Endothelial cell of umbilical vein (primary cell): ENCODE measurements around the gene CACTIN. TPM values are rescaled to one million over a fixed set of nuclear protein-coding genes. Genes with fewer than 3 reads are reported as not detected.

Source experiments
- BruUV-seq: library from RNA; stranded (reverse); fragments of 400-500 nt; replicated peaks from 2 replicates; lab custom pipeline; 2021; lab: Mats Ljungman, UMichigan
- CTCF ChIA-PET: fragments of 300-600, 350-600 bp; sonication (Branson Sonifier 250); formaldehyde crosslinking; loops from one replicate; lab custom pipeline; 2021; ENCODE audit warnings: antibody characterized with exemption, inconsistent platforms; lab: Charles Lee
- POLR2A ChIA-PET: fragments of 300-600, 350-600 bp; sonication (Branson Sonifier 250); formaldehyde crosslinking; loops from one replicate; lab custom pipeline; 2021; ENCODE audit warnings: antibody characterized with exemption, inconsistent platforms; lab: Charles Lee
- DNase-seq: peaks from one replicate; pipeline ENCODE4 v3.0.0-alpha.2; 2011; ENCODE audit warnings: low read depth, low spot score
- FAIRE-seq: peaks from 2 replicates; lab custom pipeline; 2011; peaks lifted over from hg19 to GRCh38; lab: Jason Lieb, UNC
- H2AFZ ChIP-seq: 2 replicates; pipeline ENCODE4 v1.6.0; 2012; ENCODE audit warnings: low read depth, low read length, control low read depth, inconsistent platforms
- H3K27ac ChIP-seq: 2 replicates; pipeline ENCODE4 v1.5.1; 2011; ENCODE audit warnings: low read depth, mild to moderate bottlenecking, control low read depth, low read length, moderate library complexity; ENCODE audit not compliant: insufficient read depth
- H3K27me3 ChIP-seq, 2 experiments: 2 replicates each; pipeline versions ENCODE4 v1.6.0 to v1.6.1; 2011; ENCODE audit warnings: low read length in 2 of 2, mixed read lengths in 1 of 2; ENCODE audit not compliant: control insufficient read depth in 2 of 2, insufficient read depth in 2 of 2
- H3K36me3 ChIP-seq, 2 experiments: 2 replicates in 1 of 2; 3 replicates in 1 of 2; pipeline ENCODE4 v1.5.1; 2011; ENCODE audit warnings: low read length in 2 of 2, mild to moderate bottlenecking in 1 of 2, moderate library complexity in 1 of 2; ENCODE audit not compliant: control insufficient read depth in 2 of 2, insufficient read depth in 2 of 2; ENCODE audit errors: extremely low read depth in 1 of 2
- H3K4me1 ChIP-seq: 3 replicates; pipeline ENCODE4 v1.5.1; 2011; ENCODE audit warnings: mild to moderate bottlenecking, low read length; ENCODE audit not compliant: control insufficient read depth, insufficient read depth; ENCODE audit errors: extremely low read depth
- H3K4me2 ChIP-seq: 2 replicates; pipeline ENCODE4 v1.6.1; 2011; ENCODE audit warnings: low read length, control low read depth, mixed read lengths; ENCODE audit not compliant: insufficient read depth
- H3K4me3 ChIP-seq, 3 experiments: fragments of 200-600 bp in 1 of 3; sonication (generic), shearing (Covaris generic) in 1 of 3; replicated peaks in 1 of 3; 2 replicates each; pipeline ENCODE4 v1.5.1; 2011 to 2016; ENCODE audit warnings: control low read depth in 3 of 3, low read length in 3 of 3, mild to moderate bottlenecking in 2 of 3, inconsistent platforms in 1 of 3, low read depth in 1 of 3, moderate library complexity in 1 of 3; ENCODE audit not compliant: insufficient read depth in 1 of 3
- H3K79me2 ChIP-seq: 2 replicates; pipeline ENCODE4 v1.6.0; 2012; ENCODE audit warnings: low read length, inconsistent platforms; ENCODE audit not compliant: control insufficient read depth, insufficient read depth
- H3K9ac ChIP-seq: replicated peaks from 2 replicates; pipeline ENCODE3; 2011; ENCODE audit warnings: low read length, control low read depth; ENCODE audit not compliant: insufficient read depth; ENCODE audit errors: extremely low read depth
- H3K9me1 ChIP-seq: replicated peaks from 3 replicates; pipeline ENCODE4 v1.6.0; 2011; ENCODE audit warnings: mild to moderate bottlenecking, low read length; ENCODE audit not compliant: control insufficient read depth, insufficient read depth; ENCODE audit errors: extremely low read depth
- H3K9me3 ChIP-seq: replicated peaks from 2 replicates; pipeline ENCODE4 v1.5.1; 2012; ENCODE audit warnings: low read length, inconsistent platforms; ENCODE audit not compliant: control insufficient read depth, insufficient read depth
- H4K20me1 ChIP-seq: replicated peaks from 2 replicates; pipeline ENCODE3; 2011; ENCODE audit warnings: mild to moderate bottlenecking, low read length; ENCODE audit not compliant: control insufficient read depth, insufficient read depth; ENCODE audit errors: extremely low read depth
- CTCF ChIP-seq, 2 donors: IDR thresholded peaks; 1 replicate in 1 of 2; 2 replicates in 1 of 2; pipeline ENCODE4 v1.5.1; 2011; ENCODE audit warnings: low read length in 2 of 2, mild to moderate bottlenecking in 2 of 2, moderate library complexity in 2 of 2, control low read depth in 1 of 2, inconsistent platforms in 1 of 2, low read depth in 1 of 2; ENCODE audit not compliant: insufficient read depth in 1 of 2; ENCODE audit errors: extremely low read depth in 1 of 2
- EZH2 ChIP-seq: IDR thresholded peaks from 2 replicates; pipeline ENCODE4 v1.6.1; 2012; ENCODE audit warnings: borderline replicate concordance, low read depth, mild to moderate bottlenecking, moderate library complexity, low read length, inconsistent platforms; ENCODE audit not compliant: severe bottlenecking
- FOS ChIP-seq: IDR thresholded peaks from 2 replicates; pipeline ENCODE4 v1.6.1; 2011; ENCODE audit warnings: mild to moderate bottlenecking, low read length, moderate library complexity, borderline replicate concordance; ENCODE audit not compliant: insufficient read depth
- GATA2 ChIP-seq: IDR thresholded peaks from 2 replicates; pipeline ENCODE4 v1.7.0; 2011; ENCODE audit warnings: low read depth, mild to moderate bottlenecking, moderate library complexity, mixed read lengths, low read length; ENCODE audit not compliant: insufficient read length, insufficient read depth
- JUN ChIP-seq: IDR thresholded peaks from 2 replicates; pipeline ENCODE4 v1.6.1; 2011; ENCODE audit warnings: borderline replicate concordance, low read depth; ENCODE audit not compliant: insufficient read length, insufficient read depth
- MAX ChIP-seq: IDR thresholded peaks from 2 replicates; pipeline ENCODE4 v1.6.1; 2011; ENCODE audit not compliant: insufficient read depth, insufficient read length
- MYC ChIP-seq: IDR thresholded peaks from one replicate; pipeline ENCODE4 v1.6.1; 2011; ENCODE audit warnings: mild to moderate bottlenecking, low read depth, low read length
- POLR2A ChIP-seq: IDR thresholded peaks from 2 replicates; pipeline ENCODE4 v1.6.1; 2012; ENCODE audit warnings: low read depth, mild to moderate bottlenecking, control low read depth, low read length
- POLR2AphosphoS5 ChIP-seq: IDR thresholded peaks from 2 replicates; pipeline ENCODE4 v1.6.1; 2012; ENCODE audit warnings: low read depth, mild to moderate bottlenecking, control low read depth, low read length, moderate library complexity; ENCODE audit not compliant: insufficient read depth
- dilution Hi-C: fragments of 300-500 bp; cut with MboI; formaldehyde crosslinking; loops from one replicate; pipeline ENCODE4 v1.15.0; 2019; ENCODE audit warnings: low sequenced_read_pairs; ENCODE audit not compliant: extremely low pct_ligation_motif_present
- intact Hi-C: fragments of 100-400 bp; cut with micrococcal nuclease; formaldehyde crosslinking; loops from one replicate; pipeline ENCODE4 v1.10.0; 2022
- polyA plus RNA-seq, 4 experiments: library from polyadenylated mRNA; depleted of rRNA in 3 of 4; stranded (reverse) in 3 of 4; unstranded in 1 of 4; fragments of >200 nt; gene quantifications; 2 replicates each; pipeline versions ENCODE4 v1.2.1 to v1.2.3, GENCODE V29; 2011 to 2012; ENCODE audit warnings: missing spikeins in 1 of 4
- total RNA-seq: library from RNA; stranded (reverse); gene quantifications from 2 replicates; pipeline ENCODE4 v1.2.3, GENCODE V29; 2021

Gene CACTIN
- total and polyA plus RNA-seq, 2 donors (not counting 3 experiments of a cell fraction or from before 2014, with no cell fraction given), result 29.7 to 36.1 TPM

GRCh38 chr19:3661284-3662238, 35.0 kb upstream of the CACTIN start:
- Histone ChIP-seq H3K9me3 (no peaks in the 10 kb centered on the region), H3K4me3 (no peak overlapping the region), H3K27me3 (no peaks in the 10 kb centered on the region), H3K9me1 (no peaks in the 10 kb centered on the region), H3K36me3 (peaks cover 0 to 52% of the 10 kb centered on the region in 2 experiments), H4K20me1 (no peaks in the 10 kb centered on the region), H3K79me2 (no peaks in the 10 kb centered on the region), H3K4me2 (no peak overlapping the region), H3K9ac (no peak overlapping the region), H3K4me1 (no peaks in the 10 kb centered on the region), H3K27ac (no peak overlapping the region), H2AFZ (no peak overlapping the region)
- intact Hi-C loops, result no loop called here
- TF ChIP-seq FOS (no peak), JUN (no peak), POLR2A (no peak), MAX (no peak), POLR2AphosphoS5 (no peak), EZH2 (no peak), CTCF (IDR thresholded peaks at IDR 0.05; ENCODE audit: extremely low read depth in 1 of 2, insufficient read depth in 1 of 2, low read depth in 1 of 2, low read length in 2 of 2) (no peak), MYC (no peak), GATA2 (no peak)
- DNase-seq, result no peak
- POLR2A ChIA-PET, result no interaction called here
- BruUV-seq, result no TSS peak
- dilution Hi-C loops, result no loop called here
- CTCF ChIA-PET, result interaction anchor here (0.7 to 1.3 kb wide), 3 partner anchors 31 to 160 kb away, joined by 3 to 9 read pairs (median 5); partner anchors contain the start of gene PIP5K1C
- FAIRE-seq, result no peak
